Loucy (cell line): ENCODE measurements around the gene PPARA.

ENCODE experiments used
- H2AFZ ChIP-seq: fragments of 200-600 bp; sonication (generic); 2 replicates; pipeline ENCODE4 v1.6.0; 2016; ENCODE audit warnings: antibody characterized with exemption, mild to moderate bottlenecking, low read length, moderate library complexity
- H3F3A ChIP-seq: fragments of 200-600 bp; 2 replicates; pipeline ENCODE4 v1.6.0; 2016; ENCODE audit warnings: antibody characterized with exemption, low read depth, mild to moderate bottlenecking
- H3K27me3 ChIP-seq: fragments of 200-600 bp; sonication (generic); 2 replicates; pipeline ENCODE4 v1.6.1; 2014; ENCODE audit warnings: low read length, mild to moderate bottlenecking; ENCODE audit not compliant: insufficient read depth, poor library complexity, severe bottlenecking
- H3K36me3 ChIP-seq: fragments of 200-600 bp; sonication (generic); 2 replicates; pipeline ENCODE4 v1.6.1; 2016; ENCODE audit warnings: low read length; ENCODE audit not compliant: insufficient read depth
- H3K4me1 ChIP-seq: fragments of 200-600 bp; sonication (generic); 2 replicates; pipeline ENCODE4 v1.5.1; 2014; ENCODE audit warnings: low read length, mild to moderate bottlenecking; ENCODE audit not compliant: insufficient read depth, poor library complexity, severe bottlenecking
- H3K4me2 ChIP-seq: fragments of 200-600 bp; sonication (generic); 2 replicates; pipeline ENCODE4 v1.6.0; 2014; ENCODE audit warnings: antibody characterized with exemption, low read length, low read depth, mild to moderate bottlenecking; ENCODE audit not compliant: poor library complexity, severe bottlenecking
- H3K4me3 ChIP-seq: fragments of 200-600 bp; sonication (generic); 2 replicates; pipeline ENCODE4 v1.5.1; 2014; ENCODE audit warnings: low read length, mild to moderate bottlenecking, mixed read lengths; ENCODE audit not compliant: poor library complexity, severe bottlenecking
- H3K79me2 ChIP-seq: fragments of 200-600 bp; sonication (generic); 2 replicates; pipeline ENCODE4 v1.6.1; 2014; ENCODE audit warnings: low read length; ENCODE audit not compliant: insufficient read depth
- H3K9ac ChIP-seq: fragments of 200-600 bp; sonication (generic); 2 replicates; pipeline ENCODE4 v1.6.0; 2014; ENCODE audit warnings: mild to moderate bottlenecking, low read depth, low read length, moderate library complexity; ENCODE audit not compliant: poor library complexity, severe bottlenecking
- H3K9me2 ChIP-seq: fragments of 200-600 bp; sonication (generic); replicated peaks from 2 replicates; pipeline ENCODE4 v1.6.1; 2016; ENCODE audit warnings: low read depth, low read length, mixed read lengths
- H3K9me3 ChIP-seq: fragments of 200-600 bp; sonication (generic); 2 replicates; pipeline ENCODE4 v1.6.1; 2014; ENCODE audit warnings: mild to moderate bottlenecking, antibody characterized with exemption, low read length, low read depth; ENCODE audit not compliant: insufficient read depth
- H4K20me1 ChIP-seq: fragments of 200-600 bp; sonication (generic); 2 replicates; pipeline ENCODE4 v1.6.0; 2014; ENCODE audit warnings: antibody characterized with exemption, low read length, mild to moderate bottlenecking; ENCODE audit not compliant: insufficient read depth, poor library complexity, severe bottlenecking
- CTCF ChIP-seq: fragments of 200-600 bp; sonication (generic); conservative IDR thresholded peaks from 2 replicates; pipeline ENCODE4 v1.5.1; 2014; ENCODE audit warnings: mild to moderate bottlenecking, antibody characterized with exemption, low read length
- EZH2phosphoT487 ChIP-seq: fragments of 200-600 bp; IDR thresholded peaks from 2 replicates; pipeline ENCODE4 v1.6.1; 2018; ENCODE audit warnings: antibody characterized with exemption, mild to moderate bottlenecking, moderate library complexity, borderline replicate concordance

PPARA gene

GRCh38 chr22:46114518-46115387 lies 35.6 kb upstream of the PPARA start:
- peaks cover 22% of the 10 kb centered on the region for H3K4me1 ChIP-seq
- H2AFZ ChIP-seq, result no peak overlapping the region
- no peaks in the 10 kb centered on the region for H3F3A ChIP-seq
- peaks cover 32% of the 10 kb centered on the region; the same call in 1 of the 2 replicates for H3K36me3 ChIP-seq
- H3K9me2 ChIP-seq, result no peaks in the 10 kb centered on the region
- TF ChIP-seq CTCF (no peak; the same call in 1 of the 2 replicates), EZH2phosphoT487 (no peak)
- no peak overlapping the region for H3K4me3 ChIP-seq
- H3K4me2 ChIP-seq, result no peak overlapping the region
- H3K9ac ChIP-seq, result no peak overlapping the region
- no peaks in the 10 kb centered on the region for H3K79me2 ChIP-seq
- no peaks in the 10 kb centered on the region for H3K27me3 ChIP-seq
- no peaks in the 10 kb centered on the region for H3K9me3 ChIP-seq
- peaks cover 8% of the 10 kb centered on the region for H4K20me1 ChIP-seq

GRCh38 chr22:46115388-46115678 lies 35.0 kb upstream of the PPARA start:
- H3K4me2 ChIP-seq, result no peak overlapping the region
- peaks cover 26% of the 10 kb centered on the region for H3K4me1 ChIP-seq
- no peaks in the 10 kb centered on the region for H3K9me3 ChIP-seq
- no peak overlapping the region for H2AFZ ChIP-seq
- TF ChIP-seq EZH2phosphoT487, result no peak
- no peak for TF ChIP-seq CTCF
- H3K27me3 ChIP-seq, result no peaks in the 10 kb centered on the region
- no peaks in the 10 kb centered on the region for H3F3A ChIP-seq
- H3K9me2 ChIP-seq, result no peaks in the 10 kb centered on the region
- no peaks in the 10 kb centered on the region for H3K79me2 ChIP-seq
- H3K4me3 ChIP-seq, result no peak overlapping the region
- H3K36me3 ChIP-seq, result peaks cover 26% of the 10 kb centered on the region; the same call in 1 of the 2 replicates
- no peak overlapping the region for H3K9ac ChIP-seq
- peaks cover 8% of the 10 kb centered on the region for H4K20me1 ChIP-seq

GRCh38 chr22:46115755-46116490 lies 34.4 kb upstream of the PPARA start:
- no peak for TF ChIP-seq EZH2phosphoT487
- no peak for TF ChIP-seq CTCF
- peaks cover 8% of the 10 kb centered on the region for H4K20me1 ChIP-seq
- peaks cover 26% of the 10 kb centered on the region for H3K4me1 ChIP-seq
- no peaks in the 10 kb centered on the region for H3K9me3 ChIP-seq
- peaks cover 20% of the 10 kb centered on the region; the same call in 1 of the 2 replicates for H3K36me3 ChIP-seq
- H3K9ac ChIP-seq, result no peak overlapping the region
- H3K27me3 ChIP-seq, result no peaks in the 10 kb centered on the region
- H3K4me3 ChIP-seq, result no peak overlapping the region
- no peaks in the 10 kb centered on the region for H3K9me2 ChIP-seq
- no peaks in the 10 kb centered on the region for H3F3A ChIP-seq
- peak overlapping the region; percentile 23 for H3K4me2 ChIP-seq
- H3K79me2 ChIP-seq, result no peaks in the 10 kb centered on the region
- no peak overlapping the region for H2AFZ ChIP-seq
